OCI-LY1 (cell line): ENCODE data around the gene MAPK8.

Experiments used
- H2AFZ ChIP-seq: fragments of 200-600 bp; sonication (generic), shearing (Covaris generic); 2 replicates; pipeline ENCODE4 v1.6.0; 2014; ENCODE audit warnings: antibody characterized with exemption, mild to moderate bottlenecking, low read length
- H3F3A ChIP-seq: fragments of 200-600 bp; sonication (generic), shearing (Covaris generic); 2 replicates; pipeline ENCODE4 v1.6.0; 2014; ENCODE audit warnings: mild to moderate bottlenecking, antibody characterized with exemption, low read length, moderate library complexity; ENCODE audit not compliant: insufficient read depth
- H3K27ac ChIP-seq: fragments of 200-600 bp; sonication (generic); 2 replicates; pipeline ENCODE4 v1.5.1; 2014; ENCODE audit warnings: low read length, mixed run types, mild to moderate bottlenecking, low read depth; ENCODE audit not compliant: poor library complexity, severe bottlenecking
- H3K27me3 ChIP-seq: fragments of 200-600 bp; sonication (generic); 2 replicates; pipeline ENCODE4 v1.6.0; 2014; ENCODE audit warnings: antibody characterized with exemption, mild to moderate bottlenecking, low read length, moderate library complexity; ENCODE audit not compliant: insufficient read depth
- H3K36me3 ChIP-seq: fragments of 200-600 bp; sonication (generic); 2 replicates; pipeline ENCODE4 v1.6.1; 2014; ENCODE audit warnings: mild to moderate bottlenecking, antibody characterized with exemption, low read length, moderate library complexity, mixed read lengths; ENCODE audit not compliant: insufficient read depth
- H3K4me1 ChIP-seq: fragments of 200-600 bp; sonication (generic); 2 replicates; pipeline ENCODE4 v1.5.1; 2014; ENCODE audit warnings: mild to moderate bottlenecking, low read length, moderate library complexity; ENCODE audit not compliant: insufficient read depth, severe bottlenecking
- H3K4me2 ChIP-seq: fragments of 200-600 bp; sonication (generic), shearing (Covaris generic); 2 replicates; pipeline ENCODE4 v1.6.1; 2014; ENCODE audit warnings: low read length
- H3K4me3 ChIP-seq: fragments of 200-600 bp; sonication (generic); 2 replicates; pipeline ENCODE4 v1.5.1; 2014; ENCODE audit warnings: low read length, low read depth, mild to moderate bottlenecking, mixed read lengths; ENCODE audit not compliant: poor library complexity, severe bottlenecking
- H3K79me2 ChIP-seq: fragments of 200-600 bp; shearing (Covaris generic); 2 replicates; pipeline ENCODE4 v1.6.1; 2016; ENCODE audit warnings: mixed run types, low read length, mixed read lengths; ENCODE audit not compliant: insufficient read depth
- H3K9ac ChIP-seq: fragments of 200-600 bp; sonication (generic), shearing (Covaris generic); 2 replicates; pipeline ENCODE4 v1.6.1; 2014; ENCODE audit warnings: mild to moderate bottlenecking, low read length, mixed read lengths
- H3K9me2 ChIP-seq: fragments of 200-600 bp; sonication (generic), shearing (Covaris generic); 2 replicates; pipeline ENCODE4 v1.6.1; 2014; ENCODE audit warnings: low read depth, mild to moderate bottlenecking, low read length, mixed read lengths
- H3K9me3 ChIP-seq: fragments of 200-600 bp; shearing (Covaris generic); 2 replicates; pipeline ENCODE4 v1.6.1; 2014; ENCODE audit warnings: low read length, mixed read lengths
- H4K20me1 ChIP-seq: fragments of 200-600 bp; sonication (generic), shearing (Covaris generic); 2 replicates; pipeline ENCODE4 v1.6.0; 2016; ENCODE audit warnings: mild to moderate bottlenecking, low read length; ENCODE audit not compliant: insufficient read depth
- CTCF ChIP-seq: fragments of 200-600 bp; sonication (generic), shearing (Covaris generic); IDR thresholded peaks from 2 replicates; pipeline ENCODE4 v1.5.1; 2017; ENCODE audit warnings: mild to moderate bottlenecking, antibody characterized with exemption, low read length, moderate library complexity, mixed read lengths
- EZH2 ChIP-seq: fragments of 200-600 bp; sonication (generic), shearing (Covaris generic); IDR thresholded peaks from 2 replicates; pipeline ENCODE4 v1.8.0; 2017; ENCODE audit warnings: borderline replicate concordance, mixed run types, mild to moderate bottlenecking, antibody characterized with exemption, low read length, moderate library complexity, mixed read lengths

Gene MAPK8

GRCh38 chr10:48399056-48399541, 92.6 kb downstream of the MAPK8 start:
- Histone ChIP-seq H3K4me1 (no peaks in the 10 kb centered on the region), H3K4me3 (no peak overlapping the region), H2AFZ (no peak overlapping the region), H3K27ac (no peak overlapping the region), H4K20me1 (no peaks in the 10 kb centered on the region), H3K79me2 (no peaks in the 10 kb centered on the region), H3K9ac (no peak overlapping the region), H3K36me3 (no peaks in the 10 kb centered on the region), H3K9me2 (no peaks in the 10 kb centered on the region), H3K4me2 (no peak overlapping the region), H3K27me3 (no peaks in the 10 kb centered on the region), H3F3A (no peaks in the 10 kb centered on the region), H3K9me3 (no peaks in the 10 kb centered on the region)
- no peak for TF ChIP-seq CTCF
- no peak for TF ChIP-seq EZH2

- TF ChIP-seq EZH2 (no peak), CTCF (no peak)
- Histone ChIP-seq H3F3A (no peaks in the 10 kb centered on the region), H3K4me3 (no peak overlapping the region), H3K36me3 (no peaks in the 10 kb centered on the region), H3K4me2 (no peak overlapping the region), H2AFZ (no peak overlapping the region), H3K9ac (no peak overlapping the region), H4K20me1 (no peaks in the 10 kb centered on the region), H3K27ac (no peak overlapping the region), H3K4me1 (no peaks in the 10 kb centered on the region), H3K9me2 (no peaks in the 10 kb centered on the region), H3K79me2 (no peaks in the 10 kb centered on the region), H3K27me3 (no peaks in the 10 kb centered on the region), H3K9me3 (no peaks in the 10 kb centered on the region)
Observed at GRCh38 chr10:48399551-48399950, 93.1 kb downstream of the MAPK8 start.

- H3K27ac ChIP-seq = no peak overlapping the region
- no peak overlapping the region for H3K9ac ChIP-seq
- no peak for TF ChIP-seq CTCF
- TF ChIP-seq EZH2 = no peak
- no peak overlapping the region for H2AFZ ChIP-seq
- no peaks in the 10 kb centered on the region for H3K36me3 ChIP-seq
- no peaks in the 10 kb centered on the region for H3K9me3 ChIP-seq
- H3K4me3 ChIP-seq = no peak overlapping the region
- H3K27me3 ChIP-seq = no peaks in the 10 kb centered on the region
- no peaks in the 10 kb centered on the region for H3F3A ChIP-seq
- H3K9me2 ChIP-seq = no peaks in the 10 kb centered on the region
- H4K20me1 ChIP-seq = no peaks in the 10 kb centered on the region
- H3K79me2 ChIP-seq = no peaks in the 10 kb centered on the region
- H3K4me2 ChIP-seq = no peak overlapping the region
- H3K4me1 ChIP-seq = no peaks in the 10 kb centered on the region
Observed at GRCh38 chr10:48400129-48400849, 93.8 kb downstream of the MAPK8 start.
